ENCODE data around the gene PPIL4.
"Not testable (repeated sequence)": the region's sequence is repeated elsewhere in the genome, so short reads cannot be mapped to it uniquely, and the experiment has no call there.

The PPIL4 gene

GRCh38 chr6:149515494-149515893, 30.3 kb downstream of the PPIL4 start:
- no peak for DNase-seq

- DNase-seq: no peak
Observed at GRCh38 chr6:149513915-149514314, 31.9 kb downstream of the PPIL4 start.

GRCh38 chr6:149510793-149511512, 34.9 kb downstream of the PPIL4 start:
- DNase-seq: no peak

GRCh38 chr6:149508485-149508884, 37.4 kb downstream of the PPIL4 start:
- no peak for DNase-seq

GRCh38 chr6:149503872-149504271, 42.0 kb downstream of the PPIL4 start:
- peak; percentile 81 for DNase-seq

GRCh38 chr6:149503276-149503675, 42.6 kb downstream of the PPIL4 start:
- DNase-seq: peak; percentile 51

GRCh38 chr6:149501768-149502167, 44.1 kb downstream of the PPIL4 start:
- no peak for DNase-seq

GRCh38 chr6:149501201-149501600, 44.6 kb downstream of the PPIL4 start:
- DNase-seq: no peak

- no peak for DNase-seq
Observed at GRCh38 chr6:149500096-149500495, 45.7 kb downstream of the PPIL4 start.

GRCh38 chr6:149499066-149499465, 46.8 kb downstream of the PPIL4 start:
- no peak for DNase-seq

- no peak for DNase-seq
Observed at GRCh38 chr6:149497365-149497764, 48.5 kb downstream of the PPIL4 start.

GRCh38 chr6:149496597-149496996, 49.2 kb downstream of the PPIL4 start:
- not testable (repeated sequence) for DNase-seq

- not testable (repeated sequence) for DNase-seq
Observed at GRCh38 chr6:149495349-149496016, 50.4 kb downstream of the PPIL4 start.

- not testable (repeated sequence) for DNase-seq
Observed at GRCh38 chr6:149494810-149495209, 51.0 kb downstream of the PPIL4 start.

- no peak for DNase-seq
Observed at GRCh38 chr6:149493761-149494320, 52.0 kb downstream of the PPIL4 start.

GRCh38 chr6:149492798-149493343, 53.0 kb downstream of the PPIL4 start:
- no peak for DNase-seq

- no peak for DNase-seq
Observed at GRCh38 chr6:149489967-149490366, 55.9 kb downstream of the PPIL4 start.

GRCh38 chr6:149488815-149489214, 57.0 kb downstream of the PPIL4 start:
- no peak for DNase-seq

GRCh38 chr6:149487316-149487715, 58.5 kb downstream of the PPIL4 start:
- DNase-seq: no peak

- DNase-seq: peak; percentile 34
Observed at GRCh38 chr6:149484733-149485700, 60.8 kb downstream of the PPIL4 start, which contains the start of gene ZC3H12D. Gene ZC3H12D, minus strand, starts transcription at chr6:149485014. Its CDS starts 10,471 bp downstream, at chr6:149474543.

GRCh38 chr6:149483849-149484655, 61.8 kb downstream of the PPIL4 start:
- no peak for DNase-seq

GRCh38 chr6:149483334-149483725, 62.5 kb downstream of the PPIL4 start:
- peak; percentile 82 for DNase-seq
